ENCODE results near the gene BRINP2.

Gene BRINP2

DNA sequence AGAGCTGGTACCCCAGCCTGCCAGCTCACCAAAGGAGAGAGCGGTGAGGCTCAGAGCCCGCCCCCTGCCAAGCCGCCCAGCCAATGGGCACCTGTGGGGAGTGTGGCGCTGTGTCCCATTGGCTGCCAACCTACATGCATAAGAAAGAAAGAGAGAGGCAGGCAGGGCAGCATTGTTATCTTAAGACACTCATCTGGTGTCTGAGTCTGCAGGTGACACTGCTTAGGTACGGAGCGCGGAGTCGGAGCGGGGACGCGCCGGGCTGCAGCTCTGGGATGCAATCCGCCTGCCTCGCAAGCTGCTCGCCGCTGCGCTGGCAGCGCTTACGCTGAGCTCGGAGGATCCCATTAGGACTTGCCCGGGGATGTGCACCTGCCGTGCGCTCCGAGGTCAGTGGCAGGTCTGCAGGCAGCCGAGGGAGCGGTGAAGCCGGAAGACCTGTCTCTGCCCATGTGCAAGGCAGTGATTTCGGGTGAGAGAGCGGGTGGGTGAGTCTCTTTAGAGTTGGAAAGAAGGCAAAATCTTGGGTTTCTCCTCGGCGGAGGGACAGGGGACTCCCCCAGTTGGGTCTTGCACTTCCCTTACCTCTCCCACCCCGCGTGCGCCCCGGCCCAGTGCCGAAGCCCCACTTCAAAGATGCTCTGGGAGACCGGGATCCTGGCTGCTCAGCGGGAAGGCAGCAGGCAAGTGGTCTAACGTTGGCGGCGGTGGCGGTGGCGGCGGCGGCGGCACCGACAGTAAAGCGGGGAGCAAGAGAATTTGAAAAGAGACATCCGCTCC is at the start of gene BRINP2:
Gene BRINP2 (plus strand): TSS at position 203 of the 780 bp plus-strand sequence. CDS start 58,919 bp downstream, outside the sequence.
- no peak for DNase-seq

DNA sequence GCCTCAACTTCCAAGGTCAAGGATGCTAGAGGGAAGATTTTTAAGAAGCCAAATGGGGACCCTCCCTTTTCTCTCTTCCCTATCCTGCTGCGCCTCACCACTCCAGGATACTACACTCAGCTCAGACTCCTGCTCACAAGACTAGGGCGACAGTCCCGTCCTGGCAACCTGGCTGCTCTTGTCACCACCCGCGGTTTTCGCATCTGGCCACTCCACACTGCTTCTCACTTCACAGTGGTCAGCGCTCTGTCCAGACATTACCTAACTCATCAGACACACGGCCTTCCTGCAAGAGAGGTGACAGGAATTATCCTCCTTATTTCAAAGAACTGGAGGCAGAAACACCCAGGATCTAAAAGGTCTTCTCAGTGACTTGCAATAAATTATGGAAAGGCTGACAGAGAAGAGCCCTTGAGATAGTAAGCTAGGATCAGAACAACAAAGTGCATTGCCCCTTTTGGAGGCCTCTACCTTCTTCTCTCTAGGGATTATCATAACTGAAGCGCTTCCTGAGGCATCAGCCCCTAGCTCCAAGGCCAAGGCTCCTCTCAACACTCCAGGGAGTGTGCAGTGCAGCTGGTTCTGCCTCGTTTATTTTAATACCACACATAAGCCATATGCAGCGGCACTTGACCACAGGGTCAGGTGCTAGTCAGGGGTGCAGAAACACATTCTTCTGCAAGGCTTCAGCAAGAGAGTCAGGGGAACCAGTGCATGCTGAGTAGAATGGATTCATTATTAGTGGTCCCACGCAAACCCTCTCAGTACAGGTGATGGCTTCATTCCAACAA is 48.1 kb upstream of the BRINP2 start:
- no peak for DNase-seq

- DNase-seq = no peak
These were observed 46.0 kb upstream of the BRINP2 start for GRCh38 chr1:177124577-177125278.

DNA sequence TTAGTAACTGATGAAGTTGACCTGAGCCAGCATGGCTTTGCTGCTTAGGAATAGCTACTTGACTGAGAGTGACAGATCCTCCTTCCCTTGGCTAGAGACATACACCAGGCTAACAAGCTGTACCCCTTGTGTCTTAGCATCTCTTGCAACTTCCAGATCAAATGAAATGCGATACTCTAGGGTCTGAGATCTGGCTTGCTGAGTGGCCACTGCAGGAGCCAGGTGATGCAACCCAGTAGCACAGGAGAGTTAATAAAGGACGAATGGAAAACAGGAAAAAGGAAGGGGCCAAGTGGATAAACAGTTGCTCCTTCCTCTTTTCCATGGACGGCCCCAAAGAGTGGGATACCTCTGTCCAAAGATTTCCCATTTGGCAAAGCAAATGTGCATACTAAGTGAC is 44.5 kb upstream of the BRINP2 start:
- DNase-seq = no peak

- no peak for DNase-seq
These were observed 42.0 kb upstream of the BRINP2 start for GRCh38 chr1:177128665-177129281.

DNA sequence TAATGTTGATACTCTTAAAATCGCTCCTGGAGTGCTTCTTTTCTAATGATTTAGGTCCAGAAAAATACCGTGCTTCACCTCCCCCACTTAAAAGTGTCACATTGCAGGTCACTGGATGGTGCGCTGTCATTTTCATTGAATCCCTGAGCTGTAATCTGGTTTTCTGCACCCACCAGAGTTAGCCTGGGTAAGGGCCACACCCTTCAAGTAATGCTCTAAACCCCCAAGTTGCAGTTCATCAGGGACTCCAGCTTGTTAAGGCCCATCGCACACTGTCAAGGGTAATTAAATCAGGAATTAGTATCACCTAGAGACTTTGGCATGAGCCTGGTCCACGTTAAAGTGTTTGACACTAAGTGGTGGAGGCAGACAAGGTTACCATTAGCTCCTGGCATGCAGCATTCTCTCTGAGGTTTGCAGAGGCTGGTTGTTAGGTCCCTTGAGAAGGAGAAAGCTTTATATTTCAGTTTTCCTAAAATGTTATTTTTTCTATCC is 40.3 kb upstream of the BRINP2 start:
- DNase-seq = no peak

GRCh38 chr1:177131723-177132122 is 39.0 kb upstream of the BRINP2 start:
- no peak for DNase-seq

- no peak for DNase-seq
These were observed 38.6 kb upstream of the BRINP2 start for GRCh38 chr1:177132141-177132540.

DNA sequence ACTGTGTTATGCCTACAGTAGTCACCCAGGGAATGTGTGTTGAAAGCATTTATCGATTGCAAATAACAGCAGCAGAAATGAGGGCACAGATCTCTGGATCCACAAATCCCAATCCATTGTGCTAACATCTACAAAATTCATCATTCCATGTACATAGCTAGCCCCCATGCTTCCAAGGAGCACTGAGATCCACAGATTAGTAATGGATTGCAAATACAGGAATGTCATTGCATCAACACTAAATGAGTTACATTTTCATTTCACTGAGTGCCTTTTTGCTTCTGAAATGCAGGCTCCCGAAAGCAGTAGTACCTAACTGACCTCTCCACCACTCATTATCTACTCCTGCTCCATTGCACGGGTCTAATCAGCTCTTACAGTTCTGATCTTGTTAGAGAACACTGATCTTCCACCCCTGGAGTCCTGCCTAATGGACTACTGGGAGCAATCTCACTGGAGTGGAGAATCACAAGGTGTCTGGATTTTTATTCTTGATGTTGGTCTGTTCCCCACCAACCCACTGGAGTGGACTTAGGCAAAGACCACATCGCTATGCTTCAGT is 36.7 kb upstream of the BRINP2 start:
- DNase-seq = no peak

DNA sequence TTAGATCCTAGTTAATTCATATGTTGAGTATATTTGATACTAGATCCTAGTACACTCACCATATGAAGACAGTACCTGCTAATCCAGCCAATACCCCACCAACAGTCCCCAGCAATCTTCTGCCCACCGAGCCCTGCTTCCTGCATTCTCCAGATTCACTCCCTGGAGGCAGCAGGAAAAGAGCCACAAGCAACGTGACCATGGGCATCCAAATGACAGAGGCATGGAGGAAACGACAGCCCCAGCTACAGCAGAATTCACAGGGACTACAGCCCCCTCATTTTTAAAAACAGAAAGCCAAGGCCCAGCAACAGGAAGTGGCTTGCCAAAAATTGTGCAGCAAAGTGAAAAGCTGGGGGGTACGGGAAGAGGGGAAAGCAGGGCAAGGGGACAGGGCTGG is 35.5 kb upstream of the BRINP2 start:
- no peak for DNase-seq

- DNase-seq = no peak
These were observed 32.9 kb upstream of the BRINP2 start for GRCh38 chr1:177137814-177138213.

DNA sequence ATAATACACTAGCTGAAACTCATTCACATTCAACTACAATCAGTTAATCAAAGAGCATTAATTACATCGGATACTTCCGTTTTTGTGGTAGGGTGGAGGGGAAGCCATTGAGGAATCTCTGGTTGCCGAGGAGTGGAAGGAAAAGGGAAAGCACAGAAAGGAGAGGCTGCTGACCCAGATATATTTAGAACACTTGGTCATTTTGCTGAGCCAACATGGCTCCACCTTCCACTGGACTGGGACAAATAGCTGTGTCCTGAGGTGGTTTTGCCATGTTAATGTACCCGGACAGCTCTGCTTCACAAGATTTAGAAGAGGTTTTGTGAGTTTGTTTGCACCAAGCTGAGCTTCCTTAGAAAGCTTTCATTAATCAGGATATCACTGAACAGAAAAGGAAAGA is 32.4 kb upstream of the BRINP2 start:
- no peak for DNase-seq

GRCh38 chr1:177142010-177142409 is 28.7 kb upstream of the BRINP2 start:
- DNase-seq = no peak

DNA sequence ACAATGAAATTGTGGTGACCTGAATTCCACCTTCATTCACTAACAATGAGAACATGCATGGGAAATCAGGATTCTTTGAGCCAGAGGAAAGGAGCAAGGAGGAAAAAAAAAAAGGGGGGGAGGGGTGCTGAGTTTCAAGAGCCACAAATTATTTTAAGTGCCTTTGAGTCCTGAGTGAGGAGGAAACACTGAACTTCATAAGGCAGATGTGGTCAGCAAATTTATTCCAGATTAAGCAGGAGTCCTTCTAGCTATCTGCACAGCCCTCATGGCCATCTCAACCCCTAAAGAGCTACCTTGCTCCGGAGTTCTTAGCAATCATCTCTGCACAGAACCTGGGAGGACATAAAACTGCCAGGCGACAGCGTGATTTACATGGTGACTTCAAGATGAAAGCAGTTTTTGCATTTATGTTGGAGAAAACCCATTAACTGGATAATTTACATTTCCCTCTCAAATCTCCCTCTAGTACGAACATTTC is 27.9 kb upstream of the BRINP2 start:
- no peak for DNase-seq

DNA sequence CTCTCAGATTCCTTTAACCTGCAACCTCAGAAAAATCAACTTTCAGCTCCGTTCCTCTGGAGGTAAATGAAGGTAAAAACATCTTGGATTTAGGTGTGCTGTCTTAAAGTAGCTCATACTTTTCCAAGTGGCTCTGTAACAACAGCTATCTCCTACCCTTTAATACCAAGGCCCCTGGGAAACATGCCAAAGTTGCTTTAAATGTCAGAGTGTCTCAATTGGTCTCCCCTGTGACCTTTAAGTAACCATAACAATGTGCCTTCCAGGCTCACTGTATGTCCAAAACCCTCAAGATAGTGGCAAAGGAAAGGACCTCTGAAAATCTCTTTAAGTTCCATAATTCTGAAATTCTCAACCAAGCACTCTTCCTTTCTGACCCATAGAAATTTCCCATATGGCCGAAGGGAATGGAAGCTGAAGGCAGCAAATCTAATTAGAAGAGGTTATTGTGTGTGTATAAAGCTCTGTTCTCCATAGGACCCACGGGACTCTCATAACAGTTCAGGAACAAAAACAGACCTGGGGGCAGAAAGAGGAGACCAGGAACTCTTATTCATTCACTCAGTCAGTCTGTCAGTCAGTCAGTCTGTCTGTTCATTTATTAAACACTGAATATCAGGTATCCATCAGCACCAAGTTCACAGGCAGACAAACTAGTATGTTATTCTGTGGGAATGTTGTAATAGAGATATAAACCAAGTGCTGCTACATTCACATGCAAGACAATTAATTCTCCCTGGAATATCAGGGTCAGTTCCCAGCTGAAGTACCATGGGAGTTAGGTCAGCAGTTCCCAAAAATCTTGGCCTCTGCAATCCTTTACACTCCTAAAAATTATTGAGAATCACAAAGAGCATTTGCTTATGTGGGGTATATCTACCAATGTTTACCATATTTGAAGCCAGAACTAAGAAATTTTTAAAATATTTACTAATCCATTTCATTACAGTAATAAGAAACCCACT is 25.4 kb upstream of the BRINP2 start:
- DNase-seq = no peak

DNA sequence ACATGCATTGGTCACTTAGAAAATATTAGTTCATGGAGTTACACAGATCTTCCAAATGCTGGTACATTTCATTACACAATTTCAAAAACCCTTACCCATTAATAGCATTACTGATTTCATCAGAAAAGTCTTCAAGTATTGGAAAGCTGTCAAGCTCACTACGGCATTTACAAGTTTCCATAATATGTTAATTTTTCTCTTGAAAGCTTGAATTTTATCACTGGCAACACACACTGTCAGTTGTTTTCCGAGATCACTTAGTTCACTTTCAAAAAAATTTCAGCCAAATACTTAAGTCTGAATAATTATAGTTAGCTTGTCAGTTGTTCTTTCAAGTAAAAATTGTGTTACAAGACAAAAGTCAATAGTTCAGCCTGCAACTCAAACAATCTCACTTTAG is 24.3 kb upstream of the BRINP2 start:
- no peak for DNase-seq

DNA sequence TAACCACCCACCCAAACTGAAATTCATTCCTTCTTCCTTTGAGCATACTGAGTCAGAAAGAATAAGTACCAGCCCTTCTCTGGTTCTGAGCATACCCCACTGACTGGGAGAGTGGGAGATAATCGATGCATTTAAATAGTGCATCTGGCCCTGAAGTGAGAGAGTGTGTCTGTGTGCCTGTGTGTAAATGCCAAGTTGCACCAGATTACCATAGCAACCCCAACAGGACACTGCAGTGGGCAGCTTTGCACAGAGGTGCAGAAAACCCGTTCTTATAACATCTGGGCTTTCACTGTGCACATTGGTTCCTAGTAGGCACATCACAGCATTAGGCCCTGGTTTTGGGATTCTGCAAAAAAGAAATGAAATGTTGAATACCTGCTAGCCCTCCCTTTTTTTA is 8.5 kb upstream of the BRINP2 start:
- DNase-seq = no peak

DNA sequence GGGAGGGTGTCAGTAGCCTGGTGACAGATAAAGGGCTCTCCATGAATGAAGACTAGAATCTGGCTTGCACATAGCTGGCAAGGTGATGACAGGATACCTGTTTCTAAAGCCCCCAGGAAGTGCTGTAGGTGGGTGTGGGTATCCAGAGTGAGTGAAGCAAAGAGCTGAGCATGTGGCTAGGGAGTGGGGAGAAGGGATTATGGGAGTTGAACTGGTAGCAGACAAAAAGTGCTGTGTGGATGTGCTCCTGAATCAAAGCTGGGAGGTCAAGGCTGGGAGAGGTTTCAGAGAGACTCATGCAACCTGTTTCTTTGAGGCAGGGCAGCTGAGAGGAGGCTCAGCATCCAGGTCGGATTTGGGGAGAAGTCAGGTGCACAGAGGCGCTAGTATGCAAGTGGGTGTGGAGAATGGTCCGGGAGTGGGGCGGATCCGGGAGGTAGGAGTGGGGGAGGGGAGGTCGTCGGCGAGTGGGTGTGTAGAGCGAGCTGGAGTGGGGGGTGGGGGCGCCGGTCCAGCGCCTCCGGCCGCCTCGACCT is 6.8 kb upstream of the BRINP2 start:
- no peak for DNase-seq

- DNase-seq = no peak
These were observed 6.2 kb upstream of the BRINP2 start, which contains the start of gene ASTN1 for GRCh38 chr1:177164380-177165068. TSS of gene ASTN1 (minus strand) at chr1:177164712. CDS start at chr1:177164676, 36 bp downstream.

- no peak for DNase-seq
These were observed 5.7 kb upstream of the BRINP2 start for GRCh38 chr1:177165069-177165439.

Measured in stimulated activated CD4-positive, alpha-beta T cell treated with anti-CD3 and anti-CD28 coated beads, Interleukin-4, amount 100 ng/mL, for 1 hour (primary cell).